OCI-LY3 (cell line): Measurements from ENCODE around the gene HCFC2.

ENCODE experiments used
- H2AFZ ChIP-seq: fragments of 200-600, 300-600 bp; shearing (Covaris generic); 2 replicates; pipeline ENCODE4 v1.6.0; 2014; ENCODE audit warnings: antibody characterized with exemption, low read depth, low read length
- H3K27ac ChIP-seq: fragments of 200-600, 300-600 bp; sonication (generic); 2 replicates; pipeline ENCODE4 v1.5.1; 2014; ENCODE audit warnings: mild to moderate bottlenecking, low read length, moderate library complexity, mixed read lengths
- H3K27me3 ChIP-seq: fragments of 200-600, 300-600 bp; sonication (generic); 2 replicates; pipeline ENCODE4 v1.6.1; 2014; ENCODE audit warnings: low read depth, low read length, mixed read lengths
- H3K36me3 ChIP-seq: fragments of 200-600, 300-600 bp; sonication (generic); replicated peaks from 2 replicates; pipeline ENCODE3; 2014; ENCODE audit warnings: low read depth, low read length, mixed read lengths
- H3K4me1 ChIP-seq: fragments of 300-600, 200-600 bp; sonication (generic); 2 replicates; pipeline ENCODE4 v1.6.1; 2014; ENCODE audit warnings: low read length, mixed read lengths
- H3K4me2 ChIP-seq: fragments of 200-600, 300-600 bp; sonication (generic); 2 replicates; pipeline ENCODE4 v1.6.1; 2014; ENCODE audit warnings: low read length, mixed read lengths
- H3K4me3 ChIP-seq: fragments of 300-600, 200-600 bp; sonication (generic); 2 replicates; pipeline ENCODE4 v1.5.1; 2014; ENCODE audit warnings: antibody characterized with exemption, mild to moderate bottlenecking, low read length, moderate library complexity
- H3K79me2 ChIP-seq: fragments of 300-600, 200-600 bp; shearing (Covaris generic); 2 replicates; pipeline ENCODE4 v1.6.1; 2014; ENCODE audit warnings: mild to moderate bottlenecking, low read length, mixed read lengths
- H3K9ac ChIP-seq: fragments of 300-600, 200-600 bp; shearing (Covaris generic); 2 replicates; pipeline ENCODE4 v1.6.0; 2014; ENCODE audit warnings: mild to moderate bottlenecking, low read length, moderate library complexity
- H3K9me3 ChIP-seq: fragments of 200-600, 300-600 bp; shearing (Covaris generic); 2 replicates; pipeline ENCODE4 v1.6.1; 2014; ENCODE audit warnings: low read length, mixed read lengths; ENCODE audit not compliant: insufficient read depth
- H4K20me1 ChIP-seq: fragments of 200-600, 300-600 bp; sonication (generic); 2 replicates; pipeline ENCODE4 v1.6.1; 2016; ENCODE audit warnings: low read length, mixed read lengths; ENCODE audit not compliant: insufficient read depth
- EZH2phosphoT487 ChIP-seq: fragments of 200-600 bp; shearing (Covaris generic); IDR thresholded peaks from 2 replicates; pipeline ENCODE4 v1.6.1; 2018; ENCODE audit warnings: antibody characterized with exemption, mixed run types, low read depth
- TF ChIP-seq, protein P1 (sequence below): fragments of 200-600, 300-600 bp; sonication (generic); IDR thresholded peaks from 2 replicates; pipeline ENCODE4 v1.5.1; 2014; ENCODE audit warnings: antibody characterized with exemption, low read length, low read depth

Gene HCFC2

DNA sequence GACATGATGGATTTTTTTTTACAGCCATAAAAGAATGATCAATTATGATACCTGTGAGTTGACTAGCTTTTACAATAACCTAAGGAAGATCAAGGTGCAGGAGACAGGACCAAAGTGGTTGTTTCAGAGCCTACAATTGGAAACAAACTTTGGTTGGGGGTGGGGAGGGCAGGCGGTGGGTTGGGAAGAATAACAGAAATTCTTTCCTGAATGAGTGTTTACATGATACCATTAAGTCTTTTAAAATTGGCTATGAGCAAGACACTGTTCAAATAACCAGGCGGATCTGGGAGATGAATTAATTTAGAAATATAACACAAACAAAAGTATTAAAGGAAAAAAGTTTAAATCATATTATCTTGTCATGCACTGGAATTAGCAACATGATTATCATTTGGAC lies 66.4 kb downstream of the HCFC2 start:
- Histone ChIP-seq H3K9ac (no peak overlapping the region), H3K27me3 (no peaks in the 10 kb centered on the region), H3K79me2 (peaks cover 29% of the 10 kb centered on the region), H2AFZ (no peak overlapping the region), H3K4me1 (peaks cover under 1% of the 10 kb centered on the region; the same call in 1 of the 2 replicates), H4K20me1 (0 out of 2 replicates have a peak, but pooled peaks cover 4% of the 10 kb centered on the region), H3K9me3 (no peaks in the 10 kb centered on the region), H3K4me2 (no peak overlapping the region), H3K27ac (no peak overlapping the region), H3K4me3 (no peak overlapping the region), H3K36me3 (peaks cover 66% of the 10 kb centered on the region)
- TF ChIP-seq, protein P1, sequence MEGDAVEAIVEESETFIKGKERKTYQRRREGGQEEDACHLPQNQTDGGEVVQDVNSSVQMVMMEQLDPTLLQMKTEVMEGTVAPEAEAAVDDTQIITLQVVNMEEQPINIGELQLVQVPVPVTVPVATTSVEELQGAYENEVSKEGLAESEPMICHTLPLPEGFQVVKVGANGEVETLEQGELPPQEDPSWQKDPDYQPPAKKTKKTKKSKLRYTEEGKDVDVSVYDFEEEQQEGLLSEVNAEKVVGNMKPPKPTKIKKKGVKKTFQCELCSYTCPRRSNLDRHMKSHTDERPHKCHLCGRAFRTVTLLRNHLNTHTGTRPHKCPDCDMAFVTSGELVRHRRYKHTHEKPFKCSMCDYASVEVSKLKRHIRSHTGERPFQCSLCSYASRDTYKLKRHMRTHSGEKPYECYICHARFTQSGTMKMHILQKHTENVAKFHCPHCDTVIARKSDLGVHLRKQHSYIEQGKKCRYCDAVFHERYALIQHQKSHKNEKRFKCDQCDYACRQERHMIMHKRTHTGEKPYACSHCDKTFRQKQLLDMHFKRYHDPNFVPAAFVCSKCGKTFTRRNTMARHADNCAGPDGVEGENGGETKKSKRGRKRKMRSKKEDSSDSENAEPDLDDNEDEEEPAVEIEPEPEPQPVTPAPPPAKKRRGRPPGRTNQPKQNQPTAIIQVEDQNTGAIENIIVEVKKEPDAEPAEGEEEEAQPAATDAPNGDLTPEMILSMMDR, result no peak
- TF ChIP-seq EZH2phosphoT487, result no peak

DNA sequence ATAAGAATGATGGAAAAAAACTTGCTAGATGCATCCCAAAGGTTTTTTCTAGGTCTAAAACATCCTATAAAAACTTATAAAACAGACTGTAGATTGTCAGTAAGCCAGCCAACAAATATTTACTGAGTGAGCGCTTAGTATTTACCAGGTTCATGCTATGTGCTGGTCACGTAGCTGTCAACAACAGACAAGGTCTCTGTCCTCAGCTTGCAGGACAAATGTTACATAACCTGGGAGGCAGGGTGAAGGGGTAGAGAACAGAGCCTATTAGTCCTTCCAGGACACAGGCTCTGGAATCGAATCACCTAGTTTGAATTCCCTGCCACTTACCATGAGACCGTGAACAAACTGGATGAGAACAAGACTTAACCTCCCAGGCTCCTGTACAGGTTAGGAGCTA lies 67.3 kb downstream of the HCFC2 start:
- H4K20me1 ChIP-seq, result 0 out of 2 replicates have a peak, but pooled peaks cover 4% of the 10 kb centered on the region
- no peak overlapping the region for H3K27ac ChIP-seq
- peaks cover 8% of the 10 kb centered on the region for H3K4me1 ChIP-seq
- H3K4me2 ChIP-seq, result no peak overlapping the region
- H3K36me3 ChIP-seq, result peaks cover 59% of the 10 kb centered on the region
- no peak overlapping the region for H3K4me3 ChIP-seq
- no peaks in the 10 kb centered on the region for H3K9me3 ChIP-seq
- no peak overlapping the region for H3K9ac ChIP-seq
- peaks cover 38% of the 10 kb centered on the region for H3K79me2 ChIP-seq
- H3K27me3 ChIP-seq, result no peaks in the 10 kb centered on the region
- TF ChIP-seq, protein P1, result no peak
- TF ChIP-seq EZH2phosphoT487, result no peak
- H2AFZ ChIP-seq, result no peak overlapping the region

DNA sequence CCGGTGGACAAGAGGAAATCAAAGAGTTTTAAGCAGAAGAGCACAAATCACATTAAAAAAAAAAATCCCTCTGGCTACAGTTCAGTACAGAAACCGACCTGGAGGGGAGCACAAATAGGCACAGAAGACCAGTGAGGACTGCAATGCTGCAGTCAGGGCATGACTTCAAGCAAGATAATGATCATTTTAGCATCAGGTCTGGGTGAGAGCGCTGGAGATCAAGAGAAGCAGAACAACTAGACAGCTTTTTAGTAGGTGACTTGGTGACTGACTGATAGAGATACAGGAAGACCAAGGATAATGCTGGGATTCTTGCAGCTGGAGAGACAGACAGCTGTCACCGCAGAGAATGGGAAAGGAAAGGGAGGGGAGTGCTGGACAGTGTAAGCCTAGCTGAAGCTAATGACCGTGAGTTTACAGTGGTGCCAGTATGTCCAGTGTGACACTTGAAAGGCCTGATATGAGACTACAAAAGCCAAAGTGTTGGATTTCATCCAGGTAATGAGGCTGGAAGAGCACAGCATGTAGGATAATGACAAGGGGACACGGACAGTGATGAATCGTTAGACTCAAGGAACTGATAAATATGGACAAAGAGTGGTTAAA lies 68.1 kb downstream of the HCFC2 start:
- H3K36me3 ChIP-seq, result peaks cover 57% of the 10 kb centered on the region
- no peaks in the 10 kb centered on the region for H3K9me3 ChIP-seq
- H3K9ac ChIP-seq, result no peak overlapping the region
- no peak overlapping the region for H3K4me2 ChIP-seq
- peaks cover 10% of the 10 kb centered on the region for H3K4me1 ChIP-seq
- no peak overlapping the region for H3K4me3 ChIP-seq
- H3K27me3 ChIP-seq, result no peaks in the 10 kb centered on the region
- H2AFZ ChIP-seq, result no peak overlapping the region
- TF ChIP-seq, protein P1, result no peak
- TF ChIP-seq EZH2phosphoT487, result no peak
- H3K79me2 ChIP-seq, result peaks cover 46% of the 10 kb centered on the region
- H4K20me1 ChIP-seq, result 0 out of 2 replicates have a peak, but pooled peaks cover 4% of the 10 kb centered on the region
- no peak overlapping the region for H3K27ac ChIP-seq

DNA sequence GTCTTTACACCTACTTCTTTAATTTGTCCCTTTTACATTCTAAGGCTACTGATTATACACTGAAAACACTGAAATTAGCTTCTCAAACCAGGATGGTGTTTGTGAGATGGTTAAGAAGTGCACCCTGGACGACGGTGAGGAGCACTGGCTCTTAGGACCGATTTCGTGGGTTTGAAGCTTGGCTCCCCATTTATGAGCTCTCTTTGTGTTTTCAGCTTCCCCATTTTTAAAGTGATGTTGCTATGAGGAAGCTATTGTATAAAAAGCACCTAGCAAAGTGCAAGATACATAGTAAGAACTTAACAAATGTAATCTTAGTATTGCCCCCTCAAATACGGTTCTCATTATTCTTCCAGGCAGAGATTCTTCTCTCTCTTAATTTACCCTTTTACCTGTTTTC lies 69.0 kb downstream of the HCFC2 start:
- H3K4me1 ChIP-seq, result peaks cover 10% of the 10 kb centered on the region
- H3K27me3 ChIP-seq, result no peaks in the 10 kb centered on the region
- H3K9me3 ChIP-seq, result no peaks in the 10 kb centered on the region
- no peak overlapping the region for H3K27ac ChIP-seq
- H2AFZ ChIP-seq, result no peak overlapping the region
- TF ChIP-seq EZH2phosphoT487, result no peak
- TF ChIP-seq, protein P1, result no peak
- peaks cover 54% of the 10 kb centered on the region for H3K36me3 ChIP-seq
- 0 out of 2 replicates have a peak, but pooled peaks cover 4% of the 10 kb centered on the region for H4K20me1 ChIP-seq
- H3K4me3 ChIP-seq, result no peak overlapping the region
- H3K9ac ChIP-seq, result no peak overlapping the region
- H3K79me2 ChIP-seq, result peaks cover 46% of the 10 kb centered on the region
- no peak overlapping the region for H3K4me2 ChIP-seq
